K562 (cell line): ENCODE data around the gene BOLA1. TPM values are rescaled to one million over a fixed set of nuclear protein-coding genes. Genes with fewer than 3 reads are reported as not detected.

Source experiments
- ATAC-seq: fragments of 200-7000 bp; cut with Tn5 transposase; 3 replicates; pipeline ENCODE4 v1.9.1; 2020; ENCODE audit warnings: moderate library complexity
- BruUV-seq: library from RNA; stranded (reverse); fragments of 400-500 nt; replicated peaks from 2 replicates; lab custom pipeline; 2021; lab: Mats Ljungman, UMichigan
- CTCF ChIA-PET: fragments of 300-600 bp; formaldehyde crosslinking; extraction: SDS; loops from one replicate; lab custom pipeline; 2021; ENCODE audit warnings: low intra/inter-chr PET ratio; lab: Yijun Ruan, JAX
- POLR2A ChIA-PET: fragments of 300-600, 350-650 bp; sonication (Branson Sonifier 250); formaldehyde crosslinking; extraction: SDS; loops from one replicate; lab custom pipeline; 2021; ENCODE audit warnings: antibody characterized with exemption, inconsistent platforms; lab: Yijun Ruan, JAX
- DNase-seq, 4 experiments: peaks; one replicate each; pipeline versions ENCODE4 v3.0.0 to v3.0.0-alpha.2; 2011 to 2018; ENCODE audit warnings: low spot score in 3 of 4, mixed read lengths in 3 of 4; ENCODE audit errors: extremely low read depth in 1 of 4
- FAIRE-seq: peaks from 2 replicates; lab custom pipeline; 2011; peaks lifted over from hg19 to GRCh38; lab: Jason Lieb, UNC
- H2AFZ ChIP-seq: 2 replicates; pipeline ENCODE4 v1.6.0; 2011; ENCODE audit warnings: low read depth, low read length, control low read depth, inconsistent platforms
- H3K27ac ChIP-seq: fragments of 200-600 bp; 3 replicates; pipeline ENCODE4 v1.8.0; 2011; ENCODE audit warnings: low read depth, mild to moderate bottlenecking, control low read depth, inconsistent platforms, low read length, moderate library complexity, mixed read lengths; ENCODE audit errors: extremely low read depth
- H3K27me3 ChIP-seq, 2 experiments: fragments of 300-600 bp in 1 of 2; 2 replicates in 1 of 2; 3 replicates in 1 of 2; pipeline versions ENCODE4 v1.6.0 to v1.8.0; 2011; ENCODE audit warnings: inconsistent platforms in 2 of 2, low read length in 2 of 2, mild to moderate bottlenecking in 1 of 2, mixed read lengths in 1 of 2, moderate library complexity in 1 of 2; ENCODE audit not compliant: control insufficient read depth in 2 of 2, insufficient read depth in 2 of 2
- H3K36me3 ChIP-seq: fragments of 300-600 bp; 3 replicates; pipeline ENCODE4 v1.8.0; 2011; ENCODE audit warnings: mild to moderate bottlenecking, low read length, inconsistent platforms; ENCODE audit not compliant: control insufficient read depth, insufficient read depth
- H3K4me1 ChIP-seq, 2 experiments: fragments of 200-600 bp in 1 of 2; replicated peaks in 1 of 2; 2 replicates in 1 of 2; 3 replicates in 1 of 2; pipeline versions ENCODE4 v1.5.1 to v1.8.0; 2011; ENCODE audit warnings: inconsistent platforms in 2 of 2, low read length in 2 of 2, mild to moderate bottlenecking in 1 of 2, mixed read lengths in 1 of 2, moderate library complexity in 1 of 2; ENCODE audit not compliant: control insufficient read depth in 2 of 2, insufficient read depth in 2 of 2
- H3K4me2 ChIP-seq: 2 replicates; pipeline ENCODE4 v1.6.1; 2011; ENCODE audit warnings: low read length, control low read depth, inconsistent platforms, mixed read lengths; ENCODE audit not compliant: insufficient read depth
- H3K4me3 ChIP-seq: fragments of 200-600 bp; sonication (generic), shearing (Covaris generic); 2 replicates; pipeline ENCODE4 v1.5.1; 2016; ENCODE audit warnings: control low read depth, inconsistent platforms
- H3K79me2 ChIP-seq: fragments of 200-600 bp; 3 replicates; pipeline ENCODE4 v1.8.0; 2011; ENCODE audit warnings: low read length, inconsistent platforms; ENCODE audit not compliant: control insufficient read depth, insufficient read depth
- H3K9ac ChIP-seq, 2 experiments: 2 replicates each; pipeline versions ENCODE4 v1.6.0 to v1.6.1; 2011; ENCODE audit warnings: low read depth in 2 of 2, low read length in 2 of 2, control low read depth in 1 of 2, inconsistent platforms in 1 of 2, mild to moderate bottlenecking in 1 of 2, mixed read lengths in 1 of 2; ENCODE audit not compliant: insufficient read depth in 1 of 2
- H3K9me1 ChIP-seq: one replicate; pipeline ENCODE4 v1.6.0; 2011; ENCODE audit warnings: inconsistent platforms, mild to moderate bottlenecking, low read length, moderate library complexity; ENCODE audit not compliant: control insufficient read depth, insufficient read depth
- H3K9me3 ChIP-seq: replicated peaks from 2 replicates; pipeline ENCODE4 v1.5.1; 2011; ENCODE audit warnings: low read depth, low read length, inconsistent platforms; ENCODE audit not compliant: control insufficient read depth, insufficient read depth
- H4K20me1 ChIP-seq: replicated peaks from 2 replicates; pipeline ENCODE4 v1.6.1; 2011; ENCODE audit warnings: low read length, inconsistent platforms, mixed read lengths; ENCODE audit not compliant: control insufficient read depth, insufficient read depth
- FOXK2 ChIP-seq, 2 experiments: fragments of 450-650 bp; IDR thresholded peaks in 1 of 2; conservative IDR thresholded peaks in 1 of 2; 2 replicates each; pipeline ENCODE4 v1.6.1; 2016; ENCODE audit warnings: low read depth in 2 of 2, mild to moderate bottlenecking in 1 of 2
- LCOR ChIP-seq: sonication (generic); formaldehyde crosslinking; IDR thresholded peaks from 2 replicates; pipeline ENCODE4 v1.8.0; 2022; ENCODE audit warnings: mild to moderate bottlenecking, missing genetic modification reagents
- MEIS2 ChIP-seq: fragments of 450-650 bp; IDR thresholded peaks from 2 replicates; pipeline ENCODE4 v1.6.1; 2014; ENCODE audit warnings: mild to moderate bottlenecking; ENCODE audit not compliant: partially characterized antibody
- NFYB ChIP-seq: IDR thresholded peaks from 2 replicates; pipeline ENCODE4 v1.6.1; 2011; ENCODE audit warnings: mild to moderate bottlenecking, moderate library complexity; ENCODE audit not compliant: insufficient read length; ENCODE audit errors: extremely low read depth
- RBM17 ChIP-seq: fragments of 200-400 bp; formaldehyde crosslinking; IDR thresholded peaks from 2 replicates; pipeline ENCODE4 v1.6.1; 2017; ENCODE audit warnings: low read depth, mild to moderate bottlenecking, low read length, borderline replicate concordance
- STAG1 ChIP-seq: sonication (generic); formaldehyde crosslinking; IDR thresholded peaks from 2 replicates; pipeline ENCODE4 v1.5.0; 2020; ENCODE audit warnings: missing genetic modification reagents, borderline replicate concordance
- TAF15 ChIP-seq: fragments of 200-400 bp; formaldehyde crosslinking; IDR thresholded peaks from 2 replicates; pipeline ENCODE4 v1.6.1; 2017; ENCODE audit warnings: mild to moderate bottlenecking, low read depth, low read length, moderate library complexity
- TCF7 ChIP-seq: sonication (generic); IDR thresholded peaks from 2 replicates; pipeline ENCODE4 v1.6.1; 2016; ENCODE audit warnings: antibody characterized with exemption, borderline replicate concordance
- TEAD1 ChIP-seq, 2 experiments: fragments of 450-650 bp in 1 of 2; sonication (generic) in 1 of 2; formaldehyde crosslinking; IDR thresholded peaks; 2 replicates each; pipeline versions ENCODE4 v1.4.0 to v1.8.0; 2020 to 2022; ENCODE audit warnings: mild to moderate bottlenecking in 2 of 2, missing genetic modification reagents in 1 of 2
- TEAD4 ChIP-seq, 2 experiments: sonication (generic) in 1 of 2; formaldehyde crosslinking in 1 of 2; IDR thresholded peaks; 2 replicates each; pipeline versions ENCODE4 v1.6.1 to v1.8.0; 2012 to 2022; ENCODE audit warnings: borderline replicate concordance in 1 of 2, inconsistent platforms in 1 of 2, low read length in 1 of 2, mild to moderate bottlenecking in 1 of 2, missing genetic modification reagents in 1 of 2
- TOE1 ChIP-seq, 2 experiments: fragments of 450-650 bp in 1 of 2; sonication (generic) in 1 of 2; formaldehyde crosslinking in 1 of 2; IDR thresholded peaks; 2 replicates each; pipeline versions ENCODE4 v1.7.1 to v1.8.0; 2016 to 2022; ENCODE audit warnings: borderline replicate concordance in 2 of 2, mild to moderate bottlenecking in 2 of 2, antibody characterized with exemption in 1 of 2, inconsistent platforms in 1 of 2, low read depth in 1 of 2, missing genetic modification reagents in 1 of 2, moderate library complexity in 1 of 2
- ZBTB43 ChIP-seq: sonication (generic); formaldehyde crosslinking; IDR thresholded peaks from 2 replicates; pipeline ENCODE4 v1.8.0; 2023; ENCODE audit warnings: mild to moderate bottlenecking, missing genetic modification reagents
- WGBS: fragments of 100-300 bp; shearing (Covaris generic); methylation state at CpG from one replicate; pipeline ENCODE4 v1.1.6; 2016; ENCODE audit warnings: low coverage, mixed read lengths; ENCODE audit not compliant: insufficient coverage; ENCODE audit errors: missing lambda C conversion rate; 5-methylcytosine and 5-hydroxymethylcytosine counted together
- in situ Hi-C: fragments of 300-500 bp; cut with MboI; formaldehyde crosslinking; loops from 4 replicates; pipeline ENCODE4 v1.15.0; 2018; ENCODE audit warnings: inconsistent platforms, mixed read lengths
- intact Hi-C: fragments of 100-400 bp; cut with micrococcal nuclease; formaldehyde crosslinking; loops from 2 replicates; pipeline ENCODE4 v1.14.2; 2022
- polyA plus RNA-seq, 8 experiments: library from polyadenylated mRNA; depleted of rRNA in 4 of 8; stranded (reverse) in 5 of 8; unstranded in 3 of 8; fragments of >200 nt; fragmentation: Nextera tagmentation in 2 of 8; fragmentation: Illumina TruSeq in 1 of 8; extraction: Ambion mirVana in 2 of 8; extraction: Trizol in 1 of 8; gene quantifications; 2 replicates each; pipeline versions ENCODE4 v1.2.1 to v1.2.3, GENCODE V29; 2011 to 2014; ENCODE audit warnings: inconsistent platforms in 1 of 8, missing spikeins in 1 of 8
- total RNA-seq, 7 experiments: library from RNA; depleted of rRNA in 6 of 7; stranded (reverse); fragments of >200 nt in 6 of 7; fragmentation: Illumina TruSeq in 2 of 7; extraction: Trizol in 2 of 7; gene quantifications; 2 replicates each; pipeline versions ENCODE4 v1.2.1 to v1.2.3, GENCODE V29; 2011 to 2021; ENCODE audit warnings: low replicate concordance in 1 of 7

BOLA1 gene
- total and polyA plus RNA-seq, 9 of the 15 experiments (the other 6 are each of a cell fraction or from before 2014, with no cell fraction given) = 0.18 to 1.2 (median 0.40) TPM; not detected in 2

DNA sequence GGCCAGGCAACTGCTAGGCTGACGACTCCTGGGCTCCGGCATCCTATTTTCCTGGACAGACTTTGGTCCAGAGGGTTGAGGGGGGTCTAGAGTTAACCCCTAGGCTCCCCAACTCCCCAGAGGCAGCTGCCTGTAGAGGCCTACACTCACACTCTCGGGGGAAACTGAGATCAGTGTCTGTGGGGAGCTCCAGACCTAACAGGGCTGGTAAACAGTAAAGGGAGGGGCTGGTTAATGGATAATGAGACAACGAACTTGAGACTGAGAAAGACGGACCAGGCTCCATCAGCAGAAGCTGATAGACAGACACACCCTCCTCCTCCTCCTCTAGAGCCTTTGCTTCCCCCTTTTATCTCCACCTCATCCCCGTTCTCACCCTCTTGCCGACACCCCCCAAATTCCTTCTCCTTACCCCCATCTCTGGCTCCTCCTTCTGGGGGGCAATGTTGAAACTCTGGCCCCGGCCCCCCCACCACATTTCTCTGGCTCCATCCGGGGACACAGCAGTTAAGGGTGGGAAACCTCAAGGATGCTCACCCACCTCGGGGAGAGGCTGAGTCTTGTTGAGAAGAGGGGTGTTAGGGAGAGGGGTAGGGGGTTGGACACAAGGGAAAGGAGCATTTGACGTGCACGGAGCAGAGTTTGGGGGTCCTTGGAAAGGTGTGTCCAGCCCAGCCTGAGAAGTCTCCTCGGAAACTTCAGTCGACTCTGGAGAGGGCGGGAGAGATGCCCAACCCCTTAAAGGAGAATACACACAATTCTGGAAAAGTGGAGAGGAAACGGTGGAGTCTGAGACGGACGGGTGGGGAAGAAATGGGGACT is 37.0 kb downstream of the BOLA1 start, which contains the start of gene MTMR11 (continued):
- no peak for TF ChIP-seq STAG1 (CRISPR knock-in tag)

- no TSS peak for BruUV-seq
- intact Hi-C loops = no loop called here
- CTCF ChIA-PET = no interaction called here
- no peak for TF ChIP-seq TAF15
- TF ChIP-seq FOXK2 (conservative IDR thresholded peaks at IDR 0.05 in 1 of 2, IDR thresholded peaks at IDR 0.05 in 1 of 2; ENCODE audit: low read depth in 2 of 2) = 0 out of 4 replicates have a peak, but pooled peaks of 1 of the 2 experiments have one; percentile 18
- 0 out of 4 replicates have a peak, but pooled peaks of 1 of the 2 experiments have one; percentile 42 for TF ChIP-seq TEAD1 (CRISPR knock-in tag; IDR thresholded peaks at IDR 0.05)
- TF ChIP-seq TEAD4 (IDR thresholded peaks at IDR 0.05; ENCODE audit: low read length) = 0 out of 2 replicates have a peak, but pooled peaks have one; percentile 19
- no peak for TF ChIP-seq TEAD4 (CRISPR knock-in tag; IDR thresholded peaks at IDR 0.05; ENCODE audit: borderline replicate concordance)
- TF ChIP-seq TOE1 (IDR thresholded peaks at IDR 0.05; ENCODE audit: borderline replicate concordance) = 0 out of 2 replicates have a peak, but pooled peaks have one; percentile 3
- TF ChIP-seq TOE1 (CRISPR knock-in tag; IDR thresholded peaks at IDR 0.05; ENCODE audit: borderline replicate concordance, low read depth) = no peak
- no peak for TF ChIP-seq TCF7
- TF ChIP-seq MEIS2 = peak; percentile 31
- TF ChIP-seq RBM17 = no peak
- peak; percentile 11 for TF ChIP-seq NFYB
- no peak for TF ChIP-seq ZBTB43 (CRISPR knock-in tag)
- 0 out of 2 replicates have a peak, but pooled peaks have one; percentile 37 for TF ChIP-seq LCOR (CRISPR knock-in tag)
These were observed 37.8 kb downstream of the BOLA1 start for GRCh38 chr1:149936992-149937705.

More at GRCh38 chr1:149936992-149937705, 37.8 kb downstream of the BOLA1 start:
- peak; percentile 49 for FAIRE-seq
- H4K20me1 ChIP-seq = no peaks in the 10 kb centered on the region
- peak overlapping the region; percentile 2; the same call in 1 of the 2 replicates for H3K4me3 ChIP-seq
- no peak for DNase-seq
- H3K36me3 ChIP-seq = no peaks in the 10 kb centered on the region
- peak overlapping the region; percentile 75 for H2AFZ ChIP-seq
- H3K9ac ChIP-seq = peak overlapping the region; percentile 24 to 53; a peak in 3 of 4 replicates
- H3K27ac ChIP-seq = no peak overlapping the region
- in situ Hi-C loops = no loop called here
- H3K27me3 ChIP-seq = no peaks in the 10 kb centered on the region
- POLR2A ChIA-PET = interaction anchor here (0.6 to 2.7 kb wide), 5 partner anchors 8 to 250 kb away, joined by 3 to 24 read pairs (median 3); partner anchors contain the start of gene SF3B4
- H3K4me1 ChIP-seq = peaks cover 23 to 39% of the 10 kb centered on the region in 2 experiments
- H3K9me1 ChIP-seq = no peaks in the 10 kb centered on the region
- peak overlapping the region; percentile 68 for H3K4me2 ChIP-seq
- H3K9me3 ChIP-seq = no peaks in the 10 kb centered on the region
- no peaks in the 10 kb centered on the region for H3K79me2 ChIP-seq
- 19% methylated on average over 8 of the region's 8 CpGs for WGBS
- no peak for ATAC-seq
